ENCODE data around the gene ZGPAT.

GRCh38 chr20:63702036-63702665 lies 5.7 kb upstream of the ZGPAT start:
- TF ChIP-seq CTCF (IDR thresholded peaks at IDR 0.05): no peak
- no peak for TF ChIP-seq POLR2A (IDR thresholded peaks at IDR 0.05)
